T-helper 1 cell treated with Interleukin-12 subunit alpha and Interleukin-12 subunit beta and Interleukin-4 antibody, amounts not matched to agents 30 μg/mL and 1 μg/mL, for 36 hours (primary cell): ENCODE results near the gene THAP12.
"Not testable (repeated sequence)": the region's sequence is repeated elsewhere in the genome, so short reads cannot be mapped to it uniquely, and the experiment has no call there.

Source experiments
- H3K27ac Mint-ChIP-seq: one replicate; pipeline ENCODE4 v1.8.0; 2021; ENCODE audit warnings: mild to moderate bottlenecking, mixed read lengths
- H3K27me3 Mint-ChIP-seq: one replicate; pipeline ENCODE4 v1.8.0; 2021; ENCODE audit warnings: low read depth, mixed read lengths
- H3K36me3 Mint-ChIP-seq: one replicate; pipeline ENCODE4 v1.8.0; 2021; ENCODE audit warnings: low read depth, mixed read lengths
- H3K4me1 Mint-ChIP-seq: one replicate; pipeline ENCODE4 v1.8.0; 2021; ENCODE audit warnings: low read depth, mixed read lengths
- H3K4me3 Mint-ChIP-seq: one replicate; pipeline ENCODE4 v1.8.0; 2021; ENCODE audit warnings: mild to moderate bottlenecking, moderate library complexity, mixed read lengths
- H3K9me3 Mint-ChIP-seq: one replicate; pipeline ENCODE4 v1.8.0; 2021; ENCODE audit warnings: mixed read lengths

The THAP12 gene, protein sequence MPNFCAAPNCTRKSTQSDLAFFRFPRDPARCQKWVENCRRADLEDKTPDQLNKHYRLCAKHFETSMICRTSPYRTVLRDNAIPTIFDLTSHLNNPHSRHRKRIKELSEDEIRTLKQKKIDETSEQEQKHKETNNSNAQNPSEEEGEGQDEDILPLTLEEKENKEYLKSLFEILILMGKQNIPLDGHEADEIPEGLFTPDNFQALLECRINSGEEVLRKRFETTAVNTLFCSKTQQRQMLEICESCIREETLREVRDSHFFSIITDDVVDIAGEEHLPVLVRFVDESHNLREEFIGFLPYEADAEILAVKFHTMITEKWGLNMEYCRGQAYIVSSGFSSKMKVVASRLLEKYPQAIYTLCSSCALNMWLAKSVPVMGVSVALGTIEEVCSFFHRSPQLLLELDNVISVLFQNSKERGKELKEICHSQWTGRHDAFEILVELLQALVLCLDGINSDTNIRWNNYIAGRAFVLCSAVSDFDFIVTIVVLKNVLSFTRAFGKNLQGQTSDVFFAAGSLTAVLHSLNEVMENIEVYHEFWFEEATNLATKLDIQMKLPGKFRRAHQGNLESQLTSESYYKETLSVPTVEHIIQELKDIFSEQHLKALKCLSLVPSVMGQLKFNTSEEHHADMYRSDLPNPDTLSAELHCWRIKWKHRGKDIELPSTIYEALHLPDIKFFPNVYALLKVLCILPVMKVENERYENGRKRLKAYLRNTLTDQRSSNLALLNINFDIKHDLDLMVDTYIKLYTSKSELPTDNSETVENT

GRCh38 chr11:76380977-76381719, at the start of gene THAP12, which contains the start of gene GVQW3:
Gene THAP12 (minus strand): TSS chr11:76381132. CDS start chr11:76380836, 296 bp downstream.
Gene GVQW3 (plus strand): TSS chr11:76381323. CDS start chr11:76381829, 506 bp downstream.
- H3K27ac Mint-ChIP-seq: peak within 1 kb of the TSS; percentile 93
- no peaks in the 10 kb centered on the region for H3K27me3 Mint-ChIP-seq
- H3K4me3 Mint-ChIP-seq: peak within 1 kb of the TSS; percentile 97
- peaks cover 6% of the 10 kb centered on the region for H3K36me3 Mint-ChIP-seq
- H3K4me1 Mint-ChIP-seq: peaks cover 35% of the 10 kb centered on the region
- H3K9me3 Mint-ChIP-seq: no peaks in the 10 kb centered on the region

DNA sequence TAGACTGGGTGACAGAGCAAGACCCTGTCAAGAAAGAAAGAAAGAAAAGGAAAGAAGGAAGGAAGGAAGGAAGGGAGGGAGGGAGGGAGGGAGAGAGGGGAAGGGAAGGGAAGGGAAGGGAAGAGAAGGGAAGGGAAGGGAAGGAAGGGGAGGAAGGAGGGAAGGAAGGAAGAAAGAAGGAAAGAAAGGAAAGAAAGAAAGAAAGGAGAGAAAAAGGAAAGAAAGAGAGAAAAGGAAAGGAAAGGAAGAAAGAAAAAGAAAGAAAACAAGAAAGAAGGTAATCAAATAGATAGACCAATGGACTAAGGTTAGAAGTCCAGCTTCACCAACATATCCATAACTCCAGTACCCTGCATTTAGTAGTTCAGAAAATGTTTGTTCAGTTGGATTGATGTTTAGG, 45.7 kb upstream of the THAP12 start:
- Mint-ChIP-seq H3K4me1 (peaks cover 18% of the 10 kb centered on the region), H3K9me3 (no peaks in the 10 kb centered on the region), H3K27me3 (peaks cover 22% of the 10 kb centered on the region), H3K4me3 (no peak overlapping the region), H3K27ac (no peak overlapping the region), H3K36me3 (no peaks in the 10 kb centered on the region)

GRCh38 chr11:76424891-76425290, 44.0 kb upstream of the THAP12 start:
- Mint-ChIP-seq H3K4me1 (peaks cover 18% of the 10 kb centered on the region), H3K9me3 (no peaks in the 10 kb centered on the region), H3K4me3 (no peak overlapping the region), H3K27me3 (peaks cover 20% of the 10 kb centered on the region), H3K27ac (no peak overlapping the region), H3K36me3 (no peaks in the 10 kb centered on the region)

DNA sequence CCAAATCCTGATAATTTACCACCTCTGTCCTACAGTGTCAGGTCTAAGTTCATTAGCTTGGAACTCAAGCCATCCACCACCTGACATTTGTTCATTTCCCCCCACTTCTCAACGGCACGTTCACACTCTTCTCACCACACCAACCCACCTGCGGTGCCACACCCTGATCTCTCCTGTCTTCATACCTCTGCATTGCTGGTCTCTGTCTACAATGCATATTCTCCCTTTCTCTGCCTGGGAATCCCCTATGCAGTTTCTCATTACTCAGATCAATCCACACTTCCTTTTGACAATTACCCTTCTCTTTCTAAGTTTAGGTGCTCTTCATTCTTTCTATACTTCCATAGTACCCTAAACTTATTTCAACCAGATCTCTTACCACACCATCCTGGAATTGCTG, 43.4 kb upstream of the THAP12 start:
- no peaks in the 10 kb centered on the region for H3K9me3 Mint-ChIP-seq
- H3K27ac Mint-ChIP-seq: peak overlapping the region; percentile 0
- H3K27me3 Mint-ChIP-seq: peaks cover 17% of the 10 kb centered on the region
- peak overlapping the region; percentile 0 for H3K4me3 Mint-ChIP-seq
- peaks cover 18% of the 10 kb centered on the region for H3K4me1 Mint-ChIP-seq
- no peaks in the 10 kb centered on the region for H3K36me3 Mint-ChIP-seq

- peaks cover 14% of the 10 kb centered on the region for H3K27me3 Mint-ChIP-seq
- peaks cover 15% of the 10 kb centered on the region for H3K4me1 Mint-ChIP-seq
These were observed 39.0 kb upstream of the THAP12 start for GRCh38 chr11:76419896-76420295.

DNA sequence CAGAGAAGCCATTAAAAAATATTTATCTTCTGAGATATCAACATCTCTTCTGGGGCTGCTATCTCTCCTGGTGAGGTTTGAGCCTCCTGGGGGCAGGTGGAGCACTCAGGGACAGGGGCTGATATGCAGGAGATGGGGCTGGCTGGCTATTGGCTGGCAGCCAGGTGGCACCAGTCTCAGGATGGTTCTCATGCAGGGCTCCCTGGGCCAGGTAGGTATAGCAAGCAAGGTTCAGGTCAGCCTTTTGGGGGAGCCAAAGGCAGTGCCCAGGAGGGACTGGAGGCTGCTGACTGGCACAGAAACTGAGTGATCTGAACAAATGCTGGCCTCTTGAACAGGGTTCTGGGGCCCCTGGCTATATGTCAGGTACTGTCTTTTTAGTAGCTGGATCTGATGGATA, 34.1 kb upstream of the THAP12 start:
- Mint-ChIP-seq H3K4me1 (no peaks in the 10 kb centered on the region), H3K27ac (no peak overlapping the region), H3K27me3 (peaks cover 33% of the 10 kb centered on the region), H3K9me3 (no peaks in the 10 kb centered on the region), H3K4me3 (no peak overlapping the region), H3K36me3 (no peaks in the 10 kb centered on the region)

More at GRCh38 chr11:76419896-76420295, 39.0 kb upstream of the THAP12 start:
- no peaks in the 10 kb centered on the region for H3K36me3 Mint-ChIP-seq
- no peak overlapping the region for H3K4me3 Mint-ChIP-seq
- no peak overlapping the region for H3K27ac Mint-ChIP-seq
- no peaks in the 10 kb centered on the region for H3K9me3 Mint-ChIP-seq

DNA sequence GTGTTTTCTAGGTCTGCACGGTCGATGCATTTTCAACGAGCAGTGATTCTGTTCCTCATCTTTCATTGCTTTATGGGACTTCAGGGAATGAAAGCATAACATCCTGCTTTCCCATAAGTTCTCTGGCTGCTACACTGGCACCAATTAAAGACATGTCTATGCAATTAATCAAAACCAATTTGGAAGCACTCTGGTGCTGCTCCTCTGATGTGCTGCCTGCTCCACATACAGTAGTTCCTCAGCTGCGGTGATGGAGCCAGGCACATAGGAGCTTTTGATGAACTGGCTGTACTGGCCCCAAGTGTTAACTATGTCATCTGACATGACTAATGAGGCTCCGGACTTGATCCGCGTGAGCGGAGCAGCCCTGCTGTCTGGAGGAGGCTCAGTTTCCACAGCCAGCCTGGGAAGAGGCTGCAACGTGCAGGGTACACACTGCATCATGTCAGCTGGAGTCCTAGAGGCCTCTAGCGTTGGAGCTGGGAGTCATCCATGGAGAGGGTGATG, 30.0 kb upstream of the THAP12 start:
- H3K36me3 Mint-ChIP-seq: no peaks in the 10 kb centered on the region
- no peak overlapping the region for H3K4me3 Mint-ChIP-seq
- H3K4me1 Mint-ChIP-seq: peaks cover 2% of the 10 kb centered on the region
- H3K27ac Mint-ChIP-seq: no peak overlapping the region
- H3K9me3 Mint-ChIP-seq: no peaks in the 10 kb centered on the region
- H3K27me3 Mint-ChIP-seq: peaks cover 19% of the 10 kb centered on the region

GRCh38 chr11:76408171-76408965, 27.4 kb upstream of the THAP12 start:
- H3K4me1 Mint-ChIP-seq: peaks cover 2% of the 10 kb centered on the region
- peaks cover 11% of the 10 kb centered on the region for H3K27me3 Mint-ChIP-seq
- H3K27ac Mint-ChIP-seq: no peak overlapping the region
- H3K4me3 Mint-ChIP-seq: no peak overlapping the region
- H3K36me3 Mint-ChIP-seq: no peaks in the 10 kb centered on the region
- no peaks in the 10 kb centered on the region for H3K9me3 Mint-ChIP-seq

- Mint-ChIP-seq H3K9me3 (no peaks in the 10 kb centered on the region), H3K4me1 (peaks cover 2% of the 10 kb centered on the region), H3K27ac (no peak overlapping the region), H3K4me3 (no peak overlapping the region), H3K27me3 (peaks cover 5% of the 10 kb centered on the region), H3K36me3 (no peaks in the 10 kb centered on the region)
These were observed 25.4 kb upstream of the THAP12 start for GRCh38 chr11:76406359-76406758.

GRCh38 chr11:76401484-76401883, 20.6 kb upstream of the THAP12 start:
- not testable (repeated sequence) for H3K9me3 Mint-ChIP-seq, H3K27me3 Mint-ChIP-seq, H3K27ac Mint-ChIP-seq, H3K4me1 Mint-ChIP-seq, H3K4me3 Mint-ChIP-seq, H3K36me3 Mint-ChIP-seq

GRCh38 chr11:76400967-76401366, 20.0 kb upstream of the THAP12 start:
- Mint-ChIP-seq H3K36me3 (no peaks in the 10 kb centered on the region), H3K4me1 (no peaks in the 10 kb centered on the region), H3K27me3 (no peaks in the 10 kb centered on the region), H3K9me3 (no peaks in the 10 kb centered on the region), H3K4me3 (no peak overlapping the region), H3K27ac (no peak overlapping the region)

- Mint-ChIP-seq H3K9me3 (no peaks in the 10 kb centered on the region), H3K27me3 (peaks cover 4% of the 10 kb centered on the region), H3K4me1 (no peaks in the 10 kb centered on the region), H3K27ac (no peak overlapping the region), H3K36me3 (no peaks in the 10 kb centered on the region), H3K4me3 (no peak overlapping the region)
These were observed 16.5 kb upstream of the THAP12 start for GRCh38 chr11:76397383-76397782.

GRCh38 chr11:76395296-76395695, 14.4 kb upstream of the THAP12 start:
- H3K27ac Mint-ChIP-seq: no peak overlapping the region
- peaks cover 4% of the 10 kb centered on the region for H3K27me3 Mint-ChIP-seq
- H3K4me1 Mint-ChIP-seq: no peaks in the 10 kb centered on the region
- no peaks in the 10 kb centered on the region for H3K9me3 Mint-ChIP-seq
- H3K36me3 Mint-ChIP-seq: no peaks in the 10 kb centered on the region
- no peak overlapping the region for H3K4me3 Mint-ChIP-seq

- Mint-ChIP-seq H3K27me3 (peaks cover 4% of the 10 kb centered on the region), H3K4me1 (no peaks in the 10 kb centered on the region), H3K27ac (no peak overlapping the region), H3K9me3 (no peaks in the 10 kb centered on the region), H3K36me3 (no peaks in the 10 kb centered on the region), H3K4me3 (no peak overlapping the region)
These were observed 13.5 kb upstream of the THAP12 start for GRCh38 chr11:76394411-76394810.
